ENCODE measurements around the gene ZSWIM8. TPM values are rescaled to one million over a fixed set of nuclear protein-coding genes. Genes with fewer than 3 reads are reported as not detected.

Gene ZSWIM8
- polyA plus RNA-seq, 2 of the 4 experiments (the other 2 are of a cell fraction): 24.3 to 44.5 TPM

DNA sequence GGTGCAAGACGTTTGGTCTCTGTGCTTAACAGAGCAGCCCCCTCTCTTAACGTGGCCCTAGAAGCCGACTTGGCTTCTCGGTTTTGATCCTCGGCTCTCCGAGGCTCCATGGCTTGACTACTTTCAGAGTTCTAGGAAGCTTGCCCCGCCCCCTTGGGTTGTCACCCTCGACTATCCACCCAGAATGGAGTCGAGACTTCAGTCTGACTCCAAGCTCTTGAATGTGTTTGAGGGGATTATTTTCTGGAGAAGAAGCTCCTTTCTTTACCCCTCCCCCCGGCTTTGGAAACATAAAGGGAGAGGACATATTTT is 40.8 kb upstream of the ZSWIM8 start:
- Histone ChIP-seq H3K4me1 (peaks cover 35% of the 10 kb centered on the region), H3K9me3 (no peaks in the 10 kb centered on the region), H3K4me2 (peak overlapping the region; percentile 92), H3K4me3 (peak overlapping the region; percentile 72), H3K27ac (peak overlapping the region; percentile 90 to 94)
- FAIRE-seq (no peak), ATAC-seq (peak; percentile 69 to 74), DNase-seq (ENCODE audit: low read depth in 1 of 2, low spot score in 1 of 2) (peak; percentile 55 to 65)
- ChIA-PET CTCF (no interaction called here), POLR2A (interaction anchor here (1.8 to 4.3 kb wide), 2 partner anchors 14 to 27 kb away, joined by 7 to 45 read pairs; a partner anchor contains a TSS)
- TF ChIP-seq HOXB5 (CRISPR knock-in tag; IDR thresholded peaks at IDR 0.05) (no peak), SREBF2 (IDR thresholded peaks at IDR 0.05) (no peak), KDM1A (IDR thresholded peaks at IDR 0.05; ENCODE audit: low read depth) (no peak), JUN (IDR thresholded peaks at IDR 0.05) (no peak), GATA3 (IDR thresholded peaks at IDR 0.05; ENCODE audit: borderline replicate concordance) (no peak), PHF8 (IDR thresholded peaks at IDR 0.05; ENCODE audit: borderline replicate concordance, low read depth) (no peak), MAFK (IDR thresholded peaks at IDR 0.05; ENCODE audit: partially characterized antibody) (no peak), E2F6 (IDR thresholded peaks at IDR 0.05; ENCODE audit: borderline replicate concordance, low read depth) (no peak), FOSL2 (IDR thresholded peaks at IDR 0.05) (no peak), FOSL2 (CRISPR knock-in tag; IDR thresholded peaks at IDR 0.05) (no peak), JUNB (IDR thresholded peaks at IDR 0.05) (no peak), CBX2 (IDR thresholded peaks at IDR 0.05; ENCODE audit: borderline replicate concordance, low read depth) (no peak), POLR2AphosphoS2 (conservative IDR thresholded peaks at IDR 0.05; ENCODE audit: low read length) (no peak), NR3C1 (IDR thresholded peaks at IDR 0.05) (no peak)
- TF ChIP-seq, protein P1, sequence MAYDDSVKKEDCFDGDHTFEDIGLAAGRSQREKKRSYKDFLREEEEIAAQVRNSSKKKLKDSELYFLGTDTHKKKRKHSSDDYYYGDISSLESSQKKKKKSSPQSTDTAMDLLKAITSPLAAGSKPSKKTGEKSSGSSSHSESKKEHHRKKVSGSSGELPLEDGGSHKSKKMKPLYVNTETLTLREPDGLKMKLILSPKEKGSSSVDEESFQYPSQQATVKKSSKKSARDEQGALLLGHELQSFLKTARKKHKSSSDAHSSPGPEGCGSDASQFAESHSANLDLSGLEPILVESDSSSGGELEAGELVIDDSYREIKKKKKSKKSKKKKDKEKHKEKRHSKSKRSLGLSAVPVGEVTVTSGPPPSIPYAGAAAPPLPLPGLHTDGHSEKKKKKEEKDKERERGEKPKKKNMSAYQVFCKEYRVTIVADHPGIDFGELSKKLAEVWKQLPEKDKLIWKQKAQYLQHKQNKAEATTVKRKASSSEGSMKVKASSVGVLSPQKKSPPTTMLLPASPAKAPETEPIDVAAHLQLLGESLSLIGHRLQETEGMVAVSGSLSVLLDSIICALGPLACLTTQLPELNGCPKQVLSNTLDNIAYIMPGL (CRISPR knock-in tag; IDR thresholded peaks at IDR 0.05; ENCODE audit: borderline replicate concordance): no peak
- TF ChIP-seq, protein P2, sequence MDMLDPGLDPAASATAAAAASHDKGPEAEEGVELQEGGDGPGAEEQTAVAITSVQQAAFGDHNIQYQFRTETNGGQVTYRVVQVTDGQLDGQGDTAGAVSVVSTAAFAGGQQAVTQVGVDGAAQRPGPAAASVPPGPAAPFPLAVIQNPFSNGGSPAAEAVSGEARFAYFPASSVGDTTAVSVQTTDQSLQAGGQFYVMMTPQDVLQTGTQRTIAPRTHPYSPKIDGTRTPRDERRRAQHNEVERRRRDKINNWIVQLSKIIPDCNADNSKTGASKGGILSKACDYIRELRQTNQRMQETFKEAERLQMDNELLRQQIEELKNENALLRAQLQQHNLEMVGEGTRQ (IDR thresholded peaks at IDR 0.05): no peak
- TF ChIP-seq, protein P3, sequence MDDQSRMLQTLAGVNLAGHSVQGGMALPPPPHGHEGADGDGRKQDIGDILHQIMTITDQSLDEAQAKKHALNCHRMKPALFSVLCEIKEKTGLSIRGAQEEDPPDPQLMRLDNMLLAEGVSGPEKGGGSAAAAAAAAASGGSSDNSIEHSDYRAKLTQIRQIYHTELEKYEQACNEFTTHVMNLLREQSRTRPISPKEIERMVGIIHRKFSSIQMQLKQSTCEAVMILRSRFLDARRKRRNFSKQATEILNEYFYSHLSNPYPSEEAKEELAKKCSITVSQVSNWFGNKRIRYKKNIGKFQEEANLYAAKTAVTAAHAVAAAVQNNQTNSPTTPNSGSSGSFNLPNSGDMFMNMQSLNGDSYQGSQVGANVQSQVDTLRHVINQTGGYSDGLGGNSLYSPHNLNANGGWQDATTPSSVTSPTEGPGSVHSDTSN (IDR thresholded peaks at IDR 0.05): no peak
- WGBS (ENCODE audit: missing lambda C conversion rate): 3% methylated on average over 10 of the region's 10 CpGs

DNA sequence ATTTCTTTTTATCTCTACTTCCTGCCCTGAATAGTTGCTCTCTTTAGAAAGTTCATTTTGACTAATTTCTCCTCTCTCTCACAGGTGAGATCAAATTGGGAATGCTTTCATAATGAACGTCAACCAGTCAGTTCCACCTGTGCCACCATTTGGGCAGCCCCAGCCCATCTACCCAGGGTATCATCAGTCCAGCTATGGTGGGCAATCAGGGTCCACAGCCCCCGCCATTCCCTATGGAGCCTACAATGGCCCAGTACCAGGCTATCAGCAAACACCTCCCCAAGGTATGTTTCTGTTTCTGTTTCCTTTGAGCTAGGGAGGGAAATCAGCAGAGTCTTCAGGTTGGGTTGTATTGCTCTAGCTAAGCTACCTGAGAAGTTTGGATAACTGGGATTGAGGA is 38.7 kb upstream of the ZSWIM8 start:
- ATAC-seq (no peak), FAIRE-seq (no peak), DNase-seq (ENCODE audit: low read depth in 1 of 2, low spot score in 1 of 2) (no peak)
- Histone ChIP-seq H3K9me3 (no peaks in the 10 kb centered on the region), H3K4me1 (peaks cover 26% of the 10 kb centered on the region), H3K4me3 (no peak overlapping the region), H3K4me2 (no peak overlapping the region), H3K27ac (no peak overlapping the region)
- whole genome bisulfite sequencing (ENCODE audit: missing lambda C conversion rate): 89% methylated on average over 2 of the region's 2 CpGs
- ChIA-PET POLR2A (no interaction called here), CTCF (interaction anchor here (0.7 to 0.9 kb wide), 2 partner anchors 34 to 103 kb away, joined by 3 read pairs; no protein-coding TSS in a partner anchor)
- TF ChIP-seq CBX2 (IDR thresholded peaks at IDR 0.05; ENCODE audit: borderline replicate concordance, low read depth): no peak
- no peak for TF ChIP-seq E2F6 (IDR thresholded peaks at IDR 0.05; ENCODE audit: borderline replicate concordance, low read depth)
- no peak for TF ChIP-seq JUNB (IDR thresholded peaks at IDR 0.05)
- TF ChIP-seq RARB (CRISPR knock-in tag; IDR thresholded peaks at IDR 0.05): no peak
- TF ChIP-seq HOXB5 (CRISPR knock-in tag; IDR thresholded peaks at IDR 0.05): no peak
- TF ChIP-seq PHF8 (IDR thresholded peaks at IDR 0.05; ENCODE audit: borderline replicate concordance, low read depth): no peak
- no peak for TF ChIP-seq ESRRA (IDR thresholded peaks at IDR 0.05; ENCODE audit: borderline replicate concordance, low read length)
- no peak for TF ChIP-seq NPAS2 (CRISPR knock-in tag; IDR thresholded peaks at IDR 0.05; ENCODE audit: borderline replicate concordance)
- no peak for TF ChIP-seq MYC (IDR thresholded peaks at IDR 0.05; ENCODE audit: borderline replicate concordance, low read length)
- TF ChIP-seq GATA3 (IDR thresholded peaks at IDR 0.05; ENCODE audit: borderline replicate concordance): no peak
